ENCODE results near the gene PIK3CB. TPM values are rescaled to one million over a fixed set of nuclear protein-coding genes. Genes with fewer than 3 reads are reported as not detected.

PIK3CB gene
- total and polyA plus RNA-seq, 2 of the 8 experiments (the other 6 are each of a cell fraction or from before 2014, with no cell fraction given): 8.3 to 35.2 TPM

DNA sequence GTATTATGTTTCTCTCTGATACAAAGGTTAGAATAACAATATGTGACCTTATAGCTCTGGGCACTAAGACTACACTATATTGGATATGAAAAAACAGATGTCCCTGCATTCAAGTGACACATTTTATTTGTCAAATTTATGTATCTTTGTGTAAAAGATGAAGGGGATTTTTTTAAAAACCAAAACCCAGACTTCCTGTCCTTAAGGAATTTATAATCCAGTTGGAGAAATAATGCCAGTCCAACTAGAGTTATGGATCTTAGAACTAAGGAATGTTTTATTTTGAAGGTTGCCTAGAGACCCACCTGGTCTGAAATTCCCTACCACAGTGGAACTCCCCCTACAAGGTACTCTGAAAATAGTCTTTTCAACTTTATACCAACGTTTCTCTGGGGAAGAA is 33.3 kb upstream of the PIK3CB start (continued):
- TF ChIP-seq, protein P1, sequence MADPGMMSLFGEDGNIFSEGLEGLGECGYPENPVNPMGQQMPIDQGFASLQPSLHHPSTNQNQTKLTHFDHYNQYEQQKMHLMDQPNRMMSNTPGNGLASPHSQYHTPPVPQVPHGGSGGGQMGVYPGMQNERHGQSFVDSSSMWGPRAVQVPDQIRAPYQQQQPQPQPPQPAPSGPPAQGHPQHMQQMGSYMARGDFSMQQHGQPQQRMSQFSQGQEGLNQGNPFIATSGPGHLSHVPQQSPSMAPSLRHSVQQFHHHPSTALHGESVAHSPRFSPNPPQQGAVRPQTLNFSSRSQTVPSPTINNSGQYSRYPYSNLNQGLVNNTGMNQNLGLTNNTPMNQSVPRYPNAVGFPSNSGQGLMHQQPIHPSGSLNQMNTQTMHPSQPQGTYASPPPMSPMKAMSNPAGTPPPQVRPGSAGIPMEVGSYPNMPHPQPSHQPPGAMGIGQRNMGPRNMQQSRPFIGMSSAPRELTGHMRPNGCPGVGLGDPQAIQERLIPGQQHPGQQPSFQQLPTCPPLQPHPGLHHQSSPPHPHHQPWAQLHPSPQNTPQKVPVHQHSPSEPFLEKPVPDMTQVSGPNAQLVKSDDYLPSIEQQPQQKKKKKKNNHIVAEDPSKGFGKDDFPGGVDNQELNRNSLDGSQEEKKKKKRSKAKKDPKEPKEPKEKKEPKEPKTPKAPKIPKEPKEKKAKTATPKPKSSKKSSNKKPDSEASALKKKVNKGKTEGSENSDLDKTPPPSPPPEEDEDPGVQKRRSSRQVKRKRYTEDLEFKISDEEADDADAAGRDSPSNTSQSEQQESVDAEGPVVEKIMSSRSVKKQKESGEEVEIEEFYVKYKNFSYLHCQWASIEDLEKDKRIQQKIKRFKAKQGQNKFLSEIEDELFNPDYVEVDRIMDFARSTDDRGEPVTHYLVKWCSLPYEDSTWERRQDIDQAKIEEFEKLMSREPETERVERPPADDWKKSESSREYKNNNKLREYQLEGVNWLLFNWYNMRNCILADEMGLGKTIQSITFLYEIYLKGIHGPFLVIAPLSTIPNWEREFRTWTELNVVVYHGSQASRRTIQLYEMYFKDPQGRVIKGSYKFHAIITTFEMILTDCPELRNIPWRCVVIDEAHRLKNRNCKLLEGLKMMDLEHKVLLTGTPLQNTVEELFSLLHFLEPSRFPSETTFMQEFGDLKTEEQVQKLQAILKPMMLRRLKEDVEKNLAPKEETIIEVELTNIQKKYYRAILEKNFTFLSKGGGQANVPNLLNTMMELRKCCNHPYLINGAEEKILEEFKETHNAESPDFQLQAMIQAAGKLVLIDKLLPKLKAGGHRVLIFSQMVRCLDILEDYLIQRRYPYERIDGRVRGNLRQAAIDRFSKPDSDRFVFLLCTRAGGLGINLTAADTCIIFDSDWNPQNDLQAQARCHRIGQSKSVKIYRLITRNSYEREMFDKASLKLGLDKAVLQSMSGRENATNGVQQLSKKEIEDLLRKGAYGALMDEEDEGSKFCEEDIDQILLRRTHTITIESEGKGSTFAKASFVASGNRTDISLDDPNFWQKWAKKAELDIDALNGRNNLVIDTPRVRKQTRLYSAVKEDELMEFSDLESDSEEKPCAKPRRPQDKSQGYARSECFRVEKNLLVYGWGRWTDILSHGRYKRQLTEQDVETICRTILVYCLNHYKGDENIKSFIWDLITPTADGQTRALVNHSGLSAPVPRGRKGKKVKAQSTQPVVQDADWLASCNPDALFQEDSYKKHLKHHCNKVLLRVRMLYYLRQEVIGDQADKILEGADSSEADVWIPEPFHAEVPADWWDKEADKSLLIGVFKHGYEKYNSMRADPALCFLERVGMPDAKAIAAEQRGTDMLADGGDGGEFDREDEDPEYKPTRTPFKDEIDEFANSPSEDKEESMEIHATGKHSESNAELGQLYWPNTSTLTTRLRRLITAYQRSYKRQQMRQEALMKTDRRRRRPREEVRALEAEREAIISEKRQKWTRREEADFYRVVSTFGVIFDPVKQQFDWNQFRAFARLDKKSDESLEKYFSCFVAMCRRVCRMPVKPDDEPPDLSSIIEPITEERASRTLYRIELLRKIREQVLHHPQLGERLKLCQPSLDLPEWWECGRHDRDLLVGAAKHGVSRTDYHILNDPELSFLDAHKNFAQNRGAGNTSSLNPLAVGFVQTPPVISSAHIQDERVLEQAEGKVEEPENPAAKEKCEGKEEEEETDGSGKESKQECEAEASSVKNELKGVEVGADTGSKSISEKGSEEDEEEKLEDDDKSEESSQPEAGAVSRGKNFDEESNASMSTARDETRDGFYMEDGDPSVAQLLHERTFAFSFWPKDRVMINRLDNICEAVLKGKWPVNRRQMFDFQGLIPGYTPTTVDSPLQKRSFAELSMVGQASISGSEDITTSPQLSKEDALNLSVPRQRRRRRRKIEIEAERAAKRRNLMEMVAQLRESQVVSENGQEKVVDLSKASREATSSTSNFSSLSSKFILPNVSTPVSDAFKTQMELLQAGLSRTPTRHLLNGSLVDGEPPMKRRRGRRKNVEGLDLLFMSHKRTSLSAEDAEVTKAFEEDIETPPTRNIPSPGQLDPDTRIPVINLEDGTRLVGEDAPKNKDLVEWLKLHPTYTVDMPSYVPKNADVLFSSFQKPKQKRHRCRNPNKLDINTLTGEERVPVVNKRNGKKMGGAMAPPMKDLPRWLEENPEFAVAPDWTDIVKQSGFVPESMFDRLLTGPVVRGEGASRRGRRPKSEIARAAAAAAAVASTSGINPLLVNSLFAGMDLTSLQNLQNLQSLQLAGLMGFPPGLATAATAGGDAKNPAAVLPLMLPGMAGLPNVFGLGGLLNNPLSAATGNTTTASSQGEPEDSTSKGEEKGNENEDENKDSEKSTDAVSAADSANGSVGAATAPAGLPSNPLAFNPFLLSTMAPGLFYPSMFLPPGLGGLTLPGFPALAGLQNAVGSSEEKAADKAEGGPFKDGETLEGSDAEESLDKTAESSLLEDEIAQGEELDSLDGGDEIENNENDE (IDR thresholded peaks at IDR 0.05; ENCODE audit: insufficient replicate concordance, low read length): no peak
- TF ChIP-seq SAP30 (IDR thresholded peaks at IDR 0.05; ENCODE audit: insufficient read depth, insufficient replicate concordance, low read length) (no peak), NRF1 (IDR thresholded peaks at IDR 0.05; ENCODE audit: low read depth, low read length) (no peak), CHD2 (IDR thresholded peaks at IDR 0.05; ENCODE audit: low read length) (no peak), BRCA1 (IDR thresholded peaks at IDR 0.05; ENCODE audit: low read depth, low read length) (no peak), KDM4A (IDR thresholded peaks at IDR 0.05; ENCODE audit: low read depth, low read length, severe bottlenecking) (no peak), CBX5 (IDR thresholded peaks at IDR 0.05; ENCODE audit: low read depth, low read length) (no peak), BCL11A (IDR thresholded peaks at IDR 0.05; ENCODE audit: low read depth in 2 of 2, low read length in 2 of 2) (no peak), KDM1A (IDR thresholded peaks at IDR 0.05; ENCODE audit: borderline replicate concordance, low read length) (no peak), ASH2L (IDR thresholded peaks at IDR 0.05; ENCODE audit: low read length) (no peak)
